Smooth muscle cell (in vitro differentiated cells): ENCODE results near the gene PARP15. TPM values are rescaled to one million over a fixed set of nuclear protein-coding genes. Genes with fewer than 3 reads are reported as not detected.

Source experiments
- DNase-seq: peaks from one replicate; lab custom pipeline; 2025; ENCODE audit not compliant: unreplicated experiment; lab: John Stamatoyannopoulos, UW
- H2AFZ ChIP-seq: fragments of 200-600 bp; sonication (generic); 2 replicates; pipeline ENCODE4 v1.6.0; 2016; ENCODE audit warnings: antibody characterized with exemption, low read depth, mild to moderate bottlenecking
- H3F3A ChIP-seq: fragments of 200-600 bp; sonication (generic); 2 replicates; pipeline ENCODE4 v1.6.0; 2017; ENCODE audit warnings: antibody characterized with exemption, low read depth
- H3K27ac ChIP-seq: fragments of 200-600 bp; sonication (generic); 2 replicates; pipeline ENCODE4 v1.5.1; 2016; ENCODE audit warnings: low read depth, mild to moderate bottlenecking
- H3K27me3 ChIP-seq: fragments of 200-600 bp; sonication (generic); 2 replicates; pipeline ENCODE4 v1.6.1; 2016; ENCODE audit warnings: low read depth, mild to moderate bottlenecking
- H3K36me3 ChIP-seq: fragments of 200-600 bp; sonication (generic); 2 replicates; pipeline ENCODE4 v1.5.1; 2016; ENCODE audit warnings: low read depth
- H3K4me1 ChIP-seq: fragments of 200-600 bp; sonication (generic); 2 replicates; pipeline ENCODE4 v1.5.1; 2016; ENCODE audit warnings: low read depth
- H3K4me2 ChIP-seq: fragments of 200-600 bp; sonication (generic); 2 replicates; pipeline ENCODE4 v1.6.0; 2016; ENCODE audit warnings: mild to moderate bottlenecking
- H3K4me3 ChIP-seq: fragments of 200-600 bp; sonication (generic); 2 replicates; pipeline ENCODE4 v1.5.1; 2016; ENCODE audit warnings: mild to moderate bottlenecking
- H3K79me2 ChIP-seq: fragments of 200-600 bp; sonication (generic); 2 replicates; pipeline ENCODE4 v1.6.0; 2016; ENCODE audit warnings: low read depth, mild to moderate bottlenecking
- H3K9ac ChIP-seq: fragments of 200-600 bp; sonication (generic); 2 replicates; pipeline ENCODE4 v1.6.0; 2016; ENCODE audit warnings: low read depth
- H3K9me3 ChIP-seq: fragments of 200-600 bp; sonication (generic); replicated peaks from 2 replicates; pipeline ENCODE4 v1.5.1; 2016; ENCODE audit warnings: low read depth
- H4K20me1 ChIP-seq: fragments of 200-600 bp; sonication (generic); 2 replicates; pipeline ENCODE4 v1.6.0; 2016; ENCODE audit warnings: low read depth
- CTCF ChIP-seq: fragments of 200-600 bp; sonication (generic); IDR thresholded peaks from 2 replicates; pipeline ENCODE4 v1.5.1; 2017; ENCODE audit warnings: borderline replicate concordance, mild to moderate bottlenecking, antibody characterized with exemption; ENCODE audit not compliant: insufficient read depth, poor library complexity, severe bottlenecking
- WGBS: methylation state at CpG from one replicate; pipeline ENCODE4 v1.1.7; 2016; ENCODE audit warnings: low lambda C conversion rate; 5-methylcytosine and 5-hydroxymethylcytosine counted together
- polyA plus RNA-seq: library from polyadenylated mRNA; unstranded; fragments of >200 nt; fragmentation: Nextera tagmentation; extraction: Ambion mirVana; gene quantifications from 2 replicates; pipeline ENCODE4 v1.2.1, GENCODE V29; 2016
- total RNA-seq: library from RNA; depleted of rRNA; stranded (reverse); fragments of >200 nt; gene quantifications from 2 replicates; pipeline ENCODE4 v1.2.3, GENCODE V29; 2014

Gene PARP15
- not detected in 2 replicates for total RNA-seq
- 0.40 TPM in 1 of 2 replicates, not detected in the other for polyA plus RNA-seq

DNA sequence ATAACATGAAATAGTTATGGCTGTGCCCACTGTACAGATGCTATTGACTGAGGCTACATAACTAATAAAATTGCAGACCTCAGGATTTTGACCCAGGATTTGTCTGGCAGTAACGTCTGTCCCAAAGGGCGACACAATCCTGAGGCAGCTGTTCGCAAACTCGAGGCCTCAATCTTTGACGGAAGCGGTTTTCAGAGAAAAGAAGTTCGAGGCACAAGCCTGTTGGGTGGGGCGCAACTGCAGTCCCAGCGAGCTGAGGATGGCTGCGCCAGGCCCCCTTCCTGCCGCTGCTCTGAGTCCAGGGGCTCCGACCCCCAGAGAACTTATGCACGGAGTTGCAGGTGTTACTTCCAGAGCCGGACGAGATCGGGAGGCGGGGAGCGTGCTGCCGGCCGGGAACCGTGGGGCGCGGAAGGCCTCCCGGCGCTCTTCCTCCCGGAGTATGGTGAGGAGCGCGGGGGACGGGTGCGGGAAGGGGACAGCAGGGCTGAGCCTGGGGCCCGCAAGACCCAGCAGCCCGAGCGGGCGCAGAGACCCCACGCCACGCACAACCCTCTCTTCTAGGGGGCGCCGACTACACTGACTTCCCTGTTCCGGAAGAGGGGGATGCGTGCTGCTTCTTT is at the start of gene PARP15:
Gene PARP15 (plus strand): TSS at position 242 of the 623 bp plus-strand sequence. CDS start 18 bp downstream, at position 260.
- no peak within 1 kb of the TSS for H3K27ac ChIP-seq
- peak within 1 kb of the TSS; percentile 49 for H3K4me3 ChIP-seq
- H2AFZ ChIP-seq: peak within 1 kb of the TSS; percentile 86
- no peaks in the 10 kb centered on the region for H3F3A ChIP-seq
- H3K79me2 ChIP-seq: no peaks in the 10 kb centered on the region
- no peaks in the 10 kb centered on the region for H4K20me1 ChIP-seq
- 20% methylated on average over 32 of the region's 40 CpGs for WGBS
- DNase-seq: no peak
- no peak within 1 kb of the TSS for H3K9ac ChIP-seq
- H3K36me3 ChIP-seq: peaks cover 5% of the 10 kb centered on the region
- H3K4me2 ChIP-seq: peak within 1 kb of the TSS; percentile 90
- peaks cover 10% of the 10 kb centered on the region for H3K9me3 ChIP-seq
- no peak for TF ChIP-seq CTCF
- peaks cover 31% of the 10 kb centered on the region for H3K27me3 ChIP-seq
- H3K4me1 ChIP-seq: no peaks in the 10 kb centered on the region

GRCh38 chr3:122530164-122530563 is 47.3 kb upstream of the PARP15 start:
- Histone ChIP-seq H3K36me3 (no peaks in the 10 kb centered on the region), H4K20me1 (no peaks in the 10 kb centered on the region), H2AFZ (no peak overlapping the region), H3K9ac (no peak overlapping the region), H3F3A (no peaks in the 10 kb centered on the region), H3K4me2 (no peak overlapping the region), H3K4me3 (no peak overlapping the region), H3K4me1 (no peaks in the 10 kb centered on the region), H3K79me2 (no peaks in the 10 kb centered on the region), H3K27me3 (no peaks in the 10 kb centered on the region), H3K9me3 (no peaks in the 10 kb centered on the region), H3K27ac (no peak overlapping the region)
- no peak for DNase-seq
- no peak for TF ChIP-seq CTCF
- WGBS: 89% methylated on average over 2 of the region's 2 CpGs

GRCh38 chr3:122533480-122533879 is 44.0 kb upstream of the PARP15 start:
- H3K9ac ChIP-seq: no peak overlapping the region
- no peak overlapping the region for H3K4me2 ChIP-seq
- no peak for TF ChIP-seq CTCF
- no peak overlapping the region for H3K27ac ChIP-seq
- DNase-seq: no peak
- no peaks in the 10 kb centered on the region for H3K79me2 ChIP-seq
- H3K9me3 ChIP-seq: no peaks in the 10 kb centered on the region
- H4K20me1 ChIP-seq: no peaks in the 10 kb centered on the region
- 89% methylated on average over 2 of the region's 2 CpGs for WGBS
- H2AFZ ChIP-seq: no peak overlapping the region
- H3K36me3 ChIP-seq: no peaks in the 10 kb centered on the region
- no peaks in the 10 kb centered on the region for H3F3A ChIP-seq
- peaks cover 17% of the 10 kb centered on the region for H3K27me3 ChIP-seq
- no peaks in the 10 kb centered on the region for H3K4me1 ChIP-seq
- H3K4me3 ChIP-seq: no peak overlapping the region

DNA sequence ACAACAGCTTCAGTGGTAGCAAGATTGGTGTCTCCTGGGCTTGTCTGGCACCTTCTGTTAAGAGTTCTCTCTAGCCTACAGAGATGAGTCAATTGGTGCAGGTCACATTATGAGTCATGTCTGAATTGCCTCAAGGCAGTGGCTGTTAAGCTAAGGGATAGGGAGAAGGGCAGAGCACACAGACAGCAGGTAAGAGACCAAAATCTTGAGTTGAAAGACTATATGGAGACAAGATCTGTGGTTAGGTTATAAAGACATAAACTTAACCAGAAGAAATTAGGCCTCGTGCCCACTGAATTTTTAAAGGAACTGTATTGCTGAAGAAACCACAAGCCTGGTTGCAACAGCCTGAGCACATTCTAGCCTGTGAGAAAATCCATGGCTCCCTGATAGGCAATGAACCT is 43.5 kb upstream of the PARP15 start:
- Histone ChIP-seq H3K79me2 (no peaks in the 10 kb centered on the region), H3K4me3 (no peak overlapping the region), H3F3A (no peaks in the 10 kb centered on the region), H3K9me3 (no peaks in the 10 kb centered on the region), H3K4me1 (no peaks in the 10 kb centered on the region), H2AFZ (no peak overlapping the region), H3K4me2 (no peak overlapping the region), H3K9ac (no peak overlapping the region), H3K27ac (no peak overlapping the region), H3K27me3 (peaks cover 18% of the 10 kb centered on the region), H4K20me1 (no peaks in the 10 kb centered on the region), H3K36me3 (no peaks in the 10 kb centered on the region)
- WGBS: 39% methylated on average over 1 of the region's 1 CpG
- no peak for TF ChIP-seq CTCF
- no peak for DNase-seq
